GM19397 (cell line): ENCODE results near the gene CNTF.

Experiments
- ATAC-seq: cut with Tn5 transposase; IDR thresholded peaks from one replicate; pipeline ENCODE4 v1.9.1; 2021; ENCODE audit warnings: mild to moderate bottlenecking, moderate library complexity; ENCODE audit not compliant: unreplicated experiment

The CNTF gene

DNA sequence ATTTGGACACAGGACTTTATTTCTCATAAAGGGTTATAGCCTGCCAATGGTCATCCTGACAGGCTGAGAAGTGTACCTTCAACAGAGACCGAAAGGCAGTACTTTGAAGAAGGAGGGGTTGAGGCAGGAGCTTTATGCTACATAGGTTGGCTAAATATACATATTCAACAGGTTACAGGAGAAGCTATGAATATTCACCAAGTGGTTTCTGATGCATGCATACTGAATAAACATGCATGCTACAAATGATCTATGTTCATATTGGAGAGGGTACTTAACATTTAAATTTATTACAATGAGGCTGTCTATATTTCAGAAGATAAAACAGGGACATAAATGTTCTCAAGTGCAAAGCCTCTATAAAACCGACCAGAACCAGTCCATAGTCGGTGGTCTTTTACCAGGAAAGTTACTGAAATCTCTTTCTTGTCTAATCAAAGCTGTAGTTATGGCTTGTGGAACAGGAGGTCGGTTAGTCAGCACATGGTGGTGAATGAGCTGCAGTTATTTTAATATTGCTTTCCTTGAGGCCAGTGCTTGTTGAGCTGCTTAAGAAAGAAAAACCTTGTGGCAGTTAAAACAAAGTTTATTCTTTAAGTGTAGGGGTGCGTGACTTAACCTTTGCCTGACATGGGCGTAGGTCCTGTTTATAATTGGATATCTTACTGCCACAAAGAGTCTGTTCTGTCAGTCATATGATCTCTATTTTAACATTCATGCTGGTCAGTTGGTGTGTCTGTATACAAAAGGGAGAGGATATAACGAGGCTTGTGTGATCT lies 19.5 kb downstream of the CNTF start:
- no peak for ATAC-seq

DNA sequence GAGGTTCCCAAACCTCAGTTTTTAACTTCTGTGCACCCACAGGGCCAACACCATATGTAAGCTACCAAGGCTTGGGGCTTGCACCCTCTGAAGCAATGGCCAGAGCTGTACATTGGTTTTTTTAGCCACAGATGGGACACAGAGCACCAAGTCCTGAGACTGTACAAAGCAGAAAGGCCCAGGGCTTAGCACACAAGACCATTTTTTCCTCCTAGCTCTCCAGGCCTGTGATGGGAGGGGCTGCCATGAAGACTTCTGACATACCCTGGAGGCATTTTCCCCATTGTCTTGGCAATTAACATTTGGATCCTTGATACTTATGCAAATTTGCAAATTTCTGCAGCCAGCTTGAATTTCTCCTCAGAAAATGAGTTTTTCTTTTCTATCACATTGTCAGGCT lies 23.4 kb downstream of the CNTF start:
- no peak for ATAC-seq

DNA sequence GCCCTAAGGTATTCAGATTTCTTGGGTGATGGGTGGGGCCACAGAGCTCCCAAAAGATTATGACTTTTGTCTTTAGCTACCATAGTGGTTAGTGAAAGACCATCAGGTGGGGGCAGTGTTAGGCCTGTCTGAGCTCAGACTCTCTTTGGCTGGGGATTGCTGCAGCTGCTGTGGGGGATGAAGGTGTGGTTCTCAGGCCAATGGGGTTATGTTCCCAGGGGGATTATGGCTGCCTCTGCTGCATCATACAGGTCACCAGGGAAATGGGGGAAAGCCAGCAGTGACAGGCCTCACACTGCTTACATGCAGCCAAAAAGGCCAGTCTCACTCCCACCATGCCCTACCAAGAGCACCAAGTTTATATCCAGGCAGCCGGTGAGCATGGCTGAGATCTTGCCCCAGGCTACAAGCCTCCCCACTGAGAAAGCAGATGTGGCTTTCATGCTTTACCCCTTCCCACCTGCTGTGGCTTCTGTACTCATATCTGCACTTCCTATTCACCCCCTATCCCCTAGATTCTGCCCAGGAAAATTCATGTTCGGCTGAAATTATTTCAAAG lies 24.8 kb downstream of the CNTF start:
- ATAC-seq, result peak; percentile 87

DNA sequence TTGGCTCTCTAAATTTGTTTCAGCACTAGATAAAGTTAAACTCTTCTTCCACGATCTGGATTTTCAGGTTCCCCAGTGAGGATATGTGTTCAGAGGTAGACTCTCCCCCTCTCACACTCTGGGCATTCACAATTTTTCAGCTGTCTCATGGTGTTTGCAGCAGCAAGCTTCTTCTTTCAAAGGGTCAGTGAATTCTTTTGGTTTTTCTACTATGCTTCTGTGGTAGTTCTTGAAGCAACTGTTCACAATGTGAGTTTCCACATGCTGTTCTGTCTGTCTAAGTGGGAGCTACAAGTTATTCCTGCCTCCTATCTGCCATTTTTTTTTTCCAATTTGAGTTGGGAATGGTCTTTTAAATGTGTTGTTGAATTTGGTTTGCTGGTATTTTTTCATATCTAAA lies 25.4 kb downstream of the CNTF start:
- ATAC-seq, result peak; percentile 6

DNA sequence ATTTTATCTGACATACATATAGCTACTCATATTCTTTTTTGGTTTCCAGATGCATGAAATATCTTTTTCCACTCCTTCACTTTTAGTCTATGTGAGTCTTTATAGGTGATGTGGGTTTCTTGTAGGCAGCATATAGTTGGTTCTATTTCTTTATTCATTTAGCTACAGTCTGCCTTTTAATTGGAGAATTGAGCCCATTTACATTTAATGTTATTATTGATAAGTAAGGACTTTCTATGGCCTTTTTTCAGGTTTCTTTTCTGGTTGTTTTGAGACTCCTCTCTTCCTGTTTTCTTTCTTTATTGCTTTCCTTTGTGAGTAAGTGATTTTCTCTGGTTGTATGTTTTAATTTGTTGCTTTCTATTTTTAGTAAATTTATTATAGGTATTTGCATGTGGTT lies 27.2 kb downstream of the CNTF start:
- ATAC-seq, result no peak

DNA sequence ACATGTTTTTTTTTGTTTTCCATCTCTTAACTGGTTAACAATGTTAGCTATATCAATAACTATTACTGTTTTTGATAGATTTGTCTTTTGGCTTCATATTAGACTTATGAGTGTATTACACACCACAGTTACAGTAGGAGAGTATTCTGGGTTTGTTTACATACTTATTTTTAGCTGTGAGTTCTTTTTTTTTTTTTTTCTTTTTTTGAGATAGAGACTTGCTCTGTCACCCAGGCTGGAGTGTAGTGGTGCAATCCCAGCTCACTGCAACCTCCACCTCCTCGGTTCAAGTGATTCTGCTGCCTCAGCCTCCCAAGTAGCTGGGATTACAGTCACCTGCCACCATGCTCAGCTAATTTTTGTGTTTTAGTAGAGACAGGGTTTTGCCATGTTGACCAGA lies 28.0 kb downstream of the CNTF start:
- ATAC-seq, result no peak

DNA sequence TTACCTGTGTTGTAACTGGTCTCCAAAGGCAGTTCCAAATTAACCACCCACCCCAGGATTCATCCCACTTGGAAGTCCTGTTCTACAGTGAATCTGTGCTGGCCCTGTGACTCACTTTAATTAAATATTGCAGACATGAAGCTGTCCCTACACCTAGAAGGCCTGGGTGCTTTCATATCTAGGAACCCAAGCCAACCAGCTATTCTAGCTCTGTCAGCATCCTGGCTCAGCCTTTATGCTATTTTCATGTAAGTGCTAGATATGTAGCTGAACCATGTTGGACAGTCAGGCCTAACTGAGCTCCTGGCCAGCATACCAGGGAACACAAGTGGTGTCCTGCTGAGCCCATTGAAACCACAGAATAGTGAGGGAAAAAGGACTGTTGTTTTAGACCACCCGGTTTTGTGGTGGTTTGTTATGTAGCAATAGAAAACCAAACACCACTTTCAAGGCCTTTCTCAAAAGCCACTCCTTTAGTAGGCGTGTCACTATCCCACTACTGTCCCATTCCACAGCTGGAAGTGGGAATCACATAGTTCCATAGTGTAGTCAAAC lies 30.3 kb downstream of the CNTF start:
- ATAC-seq, result no peak

DNA sequence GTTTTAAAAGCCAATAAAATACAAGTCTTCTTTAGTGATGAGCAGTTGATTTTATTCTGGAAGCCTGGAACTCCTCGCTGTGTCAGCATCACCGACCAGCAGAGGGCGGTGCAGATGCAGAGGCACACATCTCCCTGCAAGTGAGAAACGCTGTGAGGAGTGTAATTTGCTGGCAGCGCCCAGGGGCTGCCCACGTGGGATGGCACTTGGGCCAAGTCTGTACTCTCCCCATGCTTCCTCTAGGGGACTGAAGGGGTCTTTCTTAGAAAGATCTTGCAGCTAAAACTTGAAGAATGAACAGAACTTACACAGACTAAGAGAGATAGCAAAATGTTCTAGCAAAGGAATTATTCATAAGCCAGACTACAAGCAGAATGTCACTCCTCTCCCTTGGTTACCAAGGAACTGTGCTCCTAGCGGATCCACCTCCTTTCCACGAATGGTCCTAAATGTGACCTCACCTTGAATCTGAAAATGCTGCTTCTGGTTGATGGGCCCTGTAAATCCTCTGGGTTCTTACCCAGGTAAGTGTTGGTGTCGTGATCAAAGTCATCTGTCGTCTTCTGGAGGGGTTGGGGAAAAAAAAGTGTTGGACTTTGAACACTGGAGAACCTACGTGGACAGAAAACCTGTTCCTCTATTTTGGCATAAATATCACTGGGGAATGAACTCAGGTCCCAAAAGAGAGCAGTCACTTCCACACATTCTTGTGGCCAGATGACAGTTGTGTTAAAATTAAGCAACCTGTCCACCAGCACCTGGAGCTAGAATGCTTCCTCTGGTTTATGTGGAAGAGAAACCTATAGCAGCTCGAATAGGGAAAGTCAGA lies 31.8 kb downstream of the CNTF start:
- ATAC-seq, result peak; percentile 95

DNA sequence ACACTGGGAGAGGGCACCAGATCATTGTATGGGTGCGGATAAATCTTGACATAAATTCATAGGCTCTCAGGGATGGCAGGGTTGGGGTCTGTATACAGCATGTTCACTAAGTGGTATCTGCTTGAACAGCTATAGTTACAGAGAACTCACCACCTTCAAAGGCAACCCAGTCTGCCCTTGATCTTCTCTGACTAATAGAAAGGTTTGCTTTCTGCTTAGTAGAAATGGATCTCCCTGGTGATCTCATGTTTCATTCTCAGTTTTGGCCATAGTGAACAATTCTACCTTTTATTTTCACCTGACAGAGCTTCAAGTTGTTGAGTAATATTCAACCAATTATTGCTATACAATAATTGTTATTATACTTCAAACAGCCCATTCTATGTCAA lies 32.4 kb downstream of the CNTF start:
- ATAC-seq, result no peak

DNA sequence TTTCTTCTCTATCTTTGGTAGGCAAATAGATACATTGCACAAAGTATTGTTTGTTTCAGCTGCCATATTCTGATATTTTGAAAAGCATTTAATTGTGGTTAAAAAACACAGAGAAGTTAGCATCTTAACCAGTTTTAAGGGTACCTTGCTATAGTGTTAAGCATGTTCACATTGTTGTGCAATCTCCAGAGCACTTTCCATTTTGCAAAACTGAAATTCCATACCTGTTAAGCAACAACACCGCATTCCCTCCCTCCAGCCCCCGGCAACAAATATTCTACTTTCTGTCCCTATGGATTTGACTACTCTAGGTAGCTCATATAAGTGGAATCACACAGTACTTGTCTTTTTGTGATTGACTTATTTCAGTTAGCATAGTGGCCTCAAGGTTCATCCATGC lies 33.9 kb downstream of the CNTF start:
- no peak for ATAC-seq

DNA sequence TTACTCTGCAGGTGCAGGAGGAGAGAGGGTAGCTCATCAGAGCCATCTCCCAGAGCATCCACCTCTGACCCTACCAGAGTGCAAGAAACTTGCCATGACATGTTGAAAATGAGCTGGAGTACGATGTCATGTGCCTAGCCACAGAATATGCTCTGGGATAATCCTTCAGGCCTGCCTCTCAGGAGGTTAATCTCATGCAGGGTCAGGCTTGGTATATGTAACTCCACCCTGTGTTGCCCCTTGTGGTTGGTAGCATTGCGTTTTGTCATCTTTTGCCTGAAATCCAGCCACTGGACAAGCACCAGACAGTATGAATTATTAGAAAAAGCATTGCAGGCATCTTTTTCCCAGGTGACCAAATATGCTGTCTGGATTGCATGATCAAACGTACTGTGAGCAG lies 36.2 kb downstream of the CNTF start:
- ATAC-seq, result no peak

DNA sequence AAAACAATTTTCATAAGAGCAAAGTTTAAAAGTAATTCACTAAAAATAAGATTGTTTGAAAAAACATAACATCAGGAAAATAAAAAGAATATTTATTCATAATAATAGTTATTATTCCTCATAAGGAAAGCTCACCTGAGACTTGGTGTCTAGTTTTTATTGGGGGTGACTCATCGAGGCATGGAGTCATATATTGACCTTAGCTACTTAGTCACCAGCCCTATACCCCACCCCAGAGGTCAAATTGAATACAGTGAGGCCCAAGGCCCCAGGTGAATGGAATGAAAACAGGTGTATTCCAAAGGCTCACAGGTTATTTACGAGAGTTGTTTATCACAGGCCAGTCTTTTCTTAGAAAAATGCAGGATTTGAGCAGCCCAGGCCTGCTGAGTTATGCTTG lies 36.9 kb downstream of the CNTF start:
- no peak for ATAC-seq

DNA sequence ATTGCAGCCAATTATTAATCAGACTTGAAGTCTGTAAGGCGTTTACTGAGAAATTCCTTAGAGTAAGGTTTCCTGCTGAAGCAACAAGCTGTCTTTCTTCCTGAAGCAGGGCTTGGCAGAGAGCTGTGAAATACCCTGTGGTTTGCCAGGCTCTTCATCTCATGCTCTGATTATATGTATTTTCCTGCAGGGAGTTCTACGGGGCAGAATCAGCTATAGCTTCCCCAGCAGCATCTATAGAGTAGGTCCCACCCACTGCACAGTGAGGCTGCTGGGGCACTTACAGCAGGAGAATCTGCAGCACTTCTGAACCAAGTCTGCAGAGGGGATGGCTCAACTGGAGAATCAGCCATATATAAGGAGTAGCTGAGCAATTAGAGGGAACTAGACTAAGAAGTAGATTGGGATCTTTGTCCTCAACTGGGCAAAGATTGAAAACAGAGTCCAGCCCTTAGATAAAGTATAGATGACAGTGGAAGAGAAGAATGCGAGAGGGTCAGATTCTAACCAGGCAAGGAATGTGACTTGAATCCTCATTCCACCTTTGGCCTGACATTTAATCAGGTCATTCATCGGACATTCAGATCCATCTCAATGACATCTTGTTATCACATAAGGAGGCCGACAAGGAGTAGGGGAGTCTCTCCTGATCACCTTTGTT lies 37.6 kb downstream of the CNTF start:
- ATAC-seq, result no peak

DNA sequence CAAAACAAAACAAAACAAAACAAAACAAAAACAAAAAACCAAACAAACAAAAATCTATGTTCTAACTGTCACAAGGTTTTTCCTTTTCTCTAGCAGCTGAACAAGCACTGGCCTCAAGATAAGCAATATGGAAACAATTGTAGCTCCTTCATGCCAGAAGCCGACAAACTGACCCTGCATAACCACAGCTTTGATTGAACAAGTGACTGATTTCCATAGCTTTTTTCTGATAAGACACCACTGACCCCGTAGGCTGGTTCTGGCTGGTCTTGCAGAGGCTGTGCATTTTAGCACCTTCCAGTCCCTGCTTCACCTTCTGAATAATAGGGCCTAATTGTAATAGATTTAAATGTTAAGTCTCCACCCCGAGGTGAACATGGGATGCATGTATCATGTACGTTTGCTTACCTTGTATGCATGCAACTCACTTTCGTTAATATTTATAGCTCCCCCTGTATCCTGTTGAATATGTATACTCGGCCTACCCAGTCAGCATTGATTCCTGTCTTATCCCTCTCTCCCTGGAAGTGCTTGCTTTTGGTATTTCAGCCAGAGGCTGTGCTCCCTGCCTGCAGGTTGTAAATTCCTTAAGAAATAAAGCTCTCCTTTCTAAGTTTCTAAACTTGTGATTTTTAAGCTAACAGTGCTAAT lies 49.6 kb downstream of the CNTF start:
- ATAC-seq, result no peak

DNA sequence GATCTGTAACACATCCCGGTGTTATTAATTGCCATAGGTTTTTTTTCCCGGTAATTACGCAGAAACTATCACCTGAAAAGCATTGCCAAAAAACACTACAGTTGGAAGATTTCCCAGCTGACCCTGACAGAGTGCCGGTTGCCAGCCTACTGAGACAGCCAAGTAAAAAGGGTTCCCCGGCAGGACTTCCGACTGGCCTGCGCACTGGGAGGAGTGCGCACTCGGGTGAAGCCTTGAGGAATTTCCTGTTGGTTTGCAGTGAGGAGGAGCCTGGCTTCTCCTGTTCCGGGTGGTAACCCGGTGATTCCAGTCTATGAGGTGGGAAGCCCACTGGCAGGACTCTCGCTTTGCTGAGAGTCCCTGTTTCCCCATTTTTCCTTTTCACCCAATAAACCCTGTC lies 52.1 kb downstream of the CNTF start:
- ATAC-seq, result no peak
